Measurements from ENCODE around the gene ETS1.

The ETS1 gene

DNA sequence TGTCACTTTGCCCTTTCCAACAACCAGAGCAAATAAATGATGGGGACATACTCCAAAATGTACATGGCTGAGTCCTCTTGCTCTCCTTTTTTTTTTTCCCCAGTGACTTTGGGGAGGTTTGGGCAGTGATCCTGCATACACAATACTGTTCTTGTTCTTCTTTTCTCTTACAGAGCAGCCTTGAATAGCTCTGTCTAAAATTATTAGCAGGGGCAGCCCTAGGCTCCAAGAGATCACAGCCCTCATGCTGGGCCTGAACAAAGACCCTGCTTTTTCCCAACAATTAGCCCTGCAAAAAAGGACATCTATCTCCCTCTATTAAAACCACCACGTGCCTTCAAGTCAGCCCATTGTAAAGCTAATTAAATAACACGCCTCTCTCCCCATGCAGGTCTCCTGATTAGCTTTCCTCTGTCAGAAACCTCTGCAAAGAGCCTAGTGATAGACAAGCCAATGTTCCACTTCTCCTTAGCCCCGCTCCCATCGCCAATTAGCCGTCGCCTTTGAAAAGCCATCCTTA lies 54.7 kb downstream of the ETS1 start:
- TF ChIP-seq, protein P1, sequence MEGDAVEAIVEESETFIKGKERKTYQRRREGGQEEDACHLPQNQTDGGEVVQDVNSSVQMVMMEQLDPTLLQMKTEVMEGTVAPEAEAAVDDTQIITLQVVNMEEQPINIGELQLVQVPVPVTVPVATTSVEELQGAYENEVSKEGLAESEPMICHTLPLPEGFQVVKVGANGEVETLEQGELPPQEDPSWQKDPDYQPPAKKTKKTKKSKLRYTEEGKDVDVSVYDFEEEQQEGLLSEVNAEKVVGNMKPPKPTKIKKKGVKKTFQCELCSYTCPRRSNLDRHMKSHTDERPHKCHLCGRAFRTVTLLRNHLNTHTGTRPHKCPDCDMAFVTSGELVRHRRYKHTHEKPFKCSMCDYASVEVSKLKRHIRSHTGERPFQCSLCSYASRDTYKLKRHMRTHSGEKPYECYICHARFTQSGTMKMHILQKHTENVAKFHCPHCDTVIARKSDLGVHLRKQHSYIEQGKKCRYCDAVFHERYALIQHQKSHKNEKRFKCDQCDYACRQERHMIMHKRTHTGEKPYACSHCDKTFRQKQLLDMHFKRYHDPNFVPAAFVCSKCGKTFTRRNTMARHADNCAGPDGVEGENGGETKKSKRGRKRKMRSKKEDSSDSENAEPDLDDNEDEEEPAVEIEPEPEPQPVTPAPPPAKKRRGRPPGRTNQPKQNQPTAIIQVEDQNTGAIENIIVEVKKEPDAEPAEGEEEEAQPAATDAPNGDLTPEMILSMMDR (IDR thresholded peaks at IDR 0.05), result no peak
- Histone ChIP-seq H3K4me3 (no peak overlapping the region), H3K27ac (no peak overlapping the region)
- no peak for DNase-seq (ENCODE audit: low spot score)

DNA sequence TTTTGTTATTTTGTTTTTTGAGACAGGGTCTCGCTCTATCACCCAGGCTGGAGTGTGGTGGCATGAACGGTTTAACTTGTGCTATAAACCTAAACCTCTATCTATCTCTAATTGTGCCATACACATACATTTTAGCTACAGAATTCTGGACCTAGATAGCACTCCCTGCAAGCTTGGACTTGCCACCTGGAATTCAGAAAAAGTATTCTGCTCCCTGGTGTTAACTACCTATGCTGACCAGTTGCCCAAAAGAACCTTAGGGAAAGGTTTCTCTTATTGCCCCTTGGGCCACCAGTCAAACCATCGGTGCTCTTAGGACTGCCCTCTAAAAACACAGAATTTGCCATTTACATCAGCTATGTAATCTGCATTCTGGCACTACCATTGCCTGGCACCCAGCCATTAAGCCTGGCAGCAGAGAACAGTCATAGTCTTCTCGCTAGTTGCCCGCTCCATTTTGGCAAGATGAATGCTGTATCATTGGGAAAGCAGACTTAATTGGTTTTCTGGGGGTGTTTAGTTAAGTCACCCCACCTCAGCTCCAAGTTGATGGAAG lies 55.3 kb downstream of the ETS1 start:
- TF ChIP-seq, protein P1 (IDR thresholded peaks at IDR 0.05), result no peak
- no peak overlapping the region for H3K4me3 ChIP-seq
- no peak for DNase-seq (ENCODE audit: low spot score)
- no peak overlapping the region for H3K27ac ChIP-seq

DNA sequence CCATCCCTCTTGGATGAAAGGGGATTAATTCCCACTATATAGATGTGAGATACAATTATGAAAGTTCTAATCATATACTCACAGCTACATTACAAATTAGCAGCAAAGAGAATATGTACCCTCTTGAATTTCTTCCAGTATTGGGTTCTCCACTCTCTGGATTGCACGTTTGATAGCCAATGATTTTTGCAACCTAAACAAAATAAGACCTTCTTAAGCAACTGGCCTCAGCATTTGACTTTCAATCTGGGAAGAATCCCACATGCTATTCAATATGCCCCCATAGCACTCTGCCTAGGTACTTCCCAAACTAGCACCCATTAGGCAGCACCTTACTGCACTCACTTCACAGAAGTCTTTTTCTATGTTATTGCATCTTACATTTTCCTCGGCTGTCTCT lies 55.8 kb downstream of the ETS1 start:
- Histone ChIP-seq H3K27ac (no peak overlapping the region), H3K4me3 (no peak overlapping the region)
- no peak for DNase-seq (ENCODE audit: low spot score)
- TF ChIP-seq, protein P1 (IDR thresholded peaks at IDR 0.05), result no peak

- Histone ChIP-seq H3K27ac (no peak overlapping the region), H3K4me3 (no peak overlapping the region)
- TF ChIP-seq, protein P1 (IDR thresholded peaks at IDR 0.05), result no peak
- no peak for DNase-seq (ENCODE audit: low spot score)
These were observed 57.0 kb downstream of the ETS1 start for GRCh38 chr11:128530118-128531074.

DNA sequence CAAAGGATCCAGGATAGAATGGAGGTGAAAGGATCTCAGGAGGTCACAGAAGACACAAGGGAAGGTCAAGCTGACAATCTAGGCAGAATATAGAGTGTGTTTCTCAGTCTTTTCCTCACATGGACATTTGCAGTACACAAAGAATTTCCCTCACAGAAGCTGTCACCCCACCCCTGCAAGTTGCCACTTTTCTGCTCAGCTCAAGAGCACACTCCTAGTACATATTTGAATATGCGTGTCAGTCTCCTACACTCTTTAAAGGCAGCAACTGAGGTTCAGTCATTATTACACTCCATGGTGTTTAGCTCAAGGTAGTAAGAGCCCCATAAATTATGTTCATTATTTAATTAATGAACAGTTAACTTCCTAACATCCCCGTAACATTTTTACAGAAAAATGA lies 59.1 kb downstream of the ETS1 start:
- TF ChIP-seq, protein P1 (IDR thresholded peaks at IDR 0.05), result no peak
- H3K27ac ChIP-seq, result no peak overlapping the region
- H3K4me3 ChIP-seq, result no peak overlapping the region
- no peak for DNase-seq (ENCODE audit: low spot score)

- no peak for DNase-seq (ENCODE audit: low spot score)
- Histone ChIP-seq H3K27ac (no peak overlapping the region), H3K4me3 (no peak overlapping the region)
- TF ChIP-seq, protein P1 (IDR thresholded peaks at IDR 0.05), result no peak
These were observed 60.3 kb downstream of the ETS1 start for GRCh38 chr11:128527046-128527445.

Data from coronary artery (tissue), 2 donors.